ENCODE measurements around the gene NCMAP. TPM values are rescaled to one million over a fixed set of nuclear protein-coding genes. Genes with fewer than 3 reads are reported as not detected.
"Not testable (repeated sequence)": the region's sequence is repeated elsewhere in the genome, so short reads cannot be mapped to it uniquely, and the experiment has no call there.

NCMAP gene
- not detected for total RNA-seq

GRCh38 chr1:24555591-24556413 lies at the start of gene NCMAP:
NCMAP (plus strand) TSS chr1:24556087; CDS start chr1:24595431, 39,344 bp downstream.
- Mint-ChIP-seq H3K4me3 (peak within 1 kb of the TSS; percentile 73), H3K27ac (no peak within 1 kb of the TSS), H3K4me1 (peaks cover 5% of the 10 kb centered on the region), H3K27me3 (peaks cover 8% of the 10 kb centered on the region), H3K9me3 (no peaks in the 10 kb centered on the region), H3K36me3 (ENCODE audit: low read depth) (no peaks in the 10 kb centered on the region)
- ATAC-seq (replicated peaks), result peak; percentile 73

GRCh38 chr1:24506691-24507381 lies 49.1 kb upstream of the NCMAP start:
- H3K27ac Mint-ChIP-seq, result peak overlapping the region; percentile 91
- peak overlapping the region; percentile 97 for H3K4me3 Mint-ChIP-seq
- H3K27me3 Mint-ChIP-seq, result no peaks in the 10 kb centered on the region
- ATAC-seq (replicated peaks), result no peak
- no peaks in the 10 kb centered on the region for H3K9me3 Mint-ChIP-seq
- H3K36me3 Mint-ChIP-seq (ENCODE audit: low read depth), result peaks cover 64% of the 10 kb centered on the region
- H3K4me1 Mint-ChIP-seq, result peaks cover 55% of the 10 kb centered on the region

GRCh38 chr1:24507405-24507804 lies 48.5 kb upstream of the NCMAP start:
- ATAC-seq (replicated peaks), result no peak
- H3K36me3 Mint-ChIP-seq (ENCODE audit: low read depth), result peaks cover 70% of the 10 kb centered on the region
- H3K4me3 Mint-ChIP-seq, result peak overlapping the region; percentile 97
- peak overlapping the region; percentile 91 for H3K27ac Mint-ChIP-seq
- peaks cover 55% of the 10 kb centered on the region for H3K4me1 Mint-ChIP-seq
- H3K9me3 Mint-ChIP-seq, result no peaks in the 10 kb centered on the region
- no peaks in the 10 kb centered on the region for H3K27me3 Mint-ChIP-seq

- Mint-ChIP-seq H3K27me3 (no peaks in the 10 kb centered on the region), H3K36me3 (ENCODE audit: low read depth) (peaks cover 70% of the 10 kb centered on the region), H3K4me3 (peak overlapping the region; percentile 97), H3K27ac (peak overlapping the region; percentile 18), H3K9me3 (no peaks in the 10 kb centered on the region), H3K4me1 (peaks cover 55% of the 10 kb centered on the region)
- ATAC-seq (replicated peaks), result no peak
Measured at GRCh38 chr1:24508911-24509310, 47.0 kb upstream of the NCMAP start.

- H3K36me3 Mint-ChIP-seq (ENCODE audit: low read depth), result peaks cover 91% of the 10 kb centered on the region
- H3K4me1 Mint-ChIP-seq, result peaks cover 45% of the 10 kb centered on the region
- no peaks in the 10 kb centered on the region for H3K27me3 Mint-ChIP-seq
- ATAC-seq (replicated peaks), result no peak
- H3K27ac Mint-ChIP-seq, result peak overlapping the region; percentile 26
- no peaks in the 10 kb centered on the region for H3K9me3 Mint-ChIP-seq
- peak overlapping the region; percentile 12 for H3K4me3 Mint-ChIP-seq
Measured at GRCh38 chr1:24513706-24514105, 42.2 kb upstream of the NCMAP start.

GRCh38 chr1:24514946-24515345 lies 40.9 kb upstream of the NCMAP start:
- Mint-ChIP-seq H3K27ac (no peak overlapping the region), H3K4me1 (peaks cover 37% of the 10 kb centered on the region)

GRCh38 chr1:24515671-24516209 lies 40.1 kb upstream of the NCMAP start:
- not testable (repeated sequence) for H3K9me3 Mint-ChIP-seq; ATAC-seq (replicated peaks); H3K27me3 Mint-ChIP-seq
- Mint-ChIP-seq H3K4me3 (peak overlapping the region; percentile 8), H3K27ac (peak overlapping the region; percentile 45), H3K4me1 (peaks cover 30% of the 10 kb centered on the region), H3K36me3 (ENCODE audit: low read depth) (peaks cover 90% of the 10 kb centered on the region)

More at GRCh38 chr1:24514946-24515345, 40.9 kb upstream of the NCMAP start:
- Mint-ChIP-seq H3K4me3 (peak overlapping the region; percentile 8), H3K27me3 (no peaks in the 10 kb centered on the region), H3K36me3 (ENCODE audit: low read depth) (peaks cover 91% of the 10 kb centered on the region), H3K9me3 (no peaks in the 10 kb centered on the region)
- no peak for ATAC-seq (replicated peaks)

- Mint-ChIP-seq H3K36me3 (ENCODE audit: low read depth) (peaks cover 92% of the 10 kb centered on the region), H3K27me3 (no peaks in the 10 kb centered on the region), H3K9me3 (no peaks in the 10 kb centered on the region), H3K4me3 (peak overlapping the region; percentile 21), H3K4me1 (peaks cover 32% of the 10 kb centered on the region), H3K27ac (peak overlapping the region; percentile 45)
- ATAC-seq (replicated peaks), result no peak
Measured at GRCh38 chr1:24516506-24516905, 39.4 kb upstream of the NCMAP start.

GRCh38 chr1:24517898-24518297 lies 38.0 kb upstream of the NCMAP start:
- H3K4me1 Mint-ChIP-seq, result peaks cover 26% of the 10 kb centered on the region
- ATAC-seq (replicated peaks), result no peak
- H3K4me3 Mint-ChIP-seq, result no peak overlapping the region
- no peaks in the 10 kb centered on the region for H3K9me3 Mint-ChIP-seq
- H3K27me3 Mint-ChIP-seq, result no peaks in the 10 kb centered on the region
- H3K27ac Mint-ChIP-seq, result no peak overlapping the region
- H3K36me3 Mint-ChIP-seq (ENCODE audit: low read depth), result peaks cover 91% of the 10 kb centered on the region

- Mint-ChIP-seq H3K4me1 (peaks cover 25% of the 10 kb centered on the region), H3K36me3 (ENCODE audit: low read depth) (peaks cover 92% of the 10 kb centered on the region)
- H3K4me3 Mint-ChIP-seq; H3K27me3 Mint-ChIP-seq; ATAC-seq (replicated peaks); H3K27ac Mint-ChIP-seq; H3K9me3 Mint-ChIP-seq: not testable (repeated sequence)
Measured at GRCh38 chr1:24520282-24520681, 35.6 kb upstream of the NCMAP start.

GRCh38 chr1:24525606-24526005 lies 30.3 kb upstream of the NCMAP start:
- H3K27me3 Mint-ChIP-seq, result no peaks in the 10 kb centered on the region
- peaks cover 34% of the 10 kb centered on the region for H3K4me1 Mint-ChIP-seq
- ATAC-seq (replicated peaks), result no peak
- peak overlapping the region; percentile 15 for H3K27ac Mint-ChIP-seq
- no peaks in the 10 kb centered on the region for H3K9me3 Mint-ChIP-seq
- H3K36me3 Mint-ChIP-seq (ENCODE audit: low read depth), result peaks cover 75% of the 10 kb centered on the region
- no peak overlapping the region for H3K4me3 Mint-ChIP-seq

- Mint-ChIP-seq H3K36me3 (ENCODE audit: low read depth) (peaks cover 73% of the 10 kb centered on the region), H3K9me3 (no peaks in the 10 kb centered on the region), H3K27ac (peak overlapping the region; percentile 15), H3K4me1 (peaks cover 30% of the 10 kb centered on the region), H3K27me3 (no peaks in the 10 kb centered on the region), H3K4me3 (no peak overlapping the region)
- ATAC-seq (replicated peaks), result no peak
Measured at GRCh38 chr1:24526045-24526444, 29.8 kb upstream of the NCMAP start.

GRCh38 chr1:24526940-24527542 lies 28.8 kb upstream of the NCMAP start:
- Mint-ChIP-seq H3K4me3 (peak overlapping the region; percentile 42), H3K36me3 (ENCODE audit: low read depth) (peaks cover 73% of the 10 kb centered on the region), H3K27ac (peak overlapping the region; percentile 36), H3K9me3 (no peaks in the 10 kb centered on the region), H3K27me3 (no peaks in the 10 kb centered on the region), H3K4me1 (peaks cover 33% of the 10 kb centered on the region)
- ATAC-seq (replicated peaks), result peak; percentile 62

GRCh38 chr1:24528744-24529143 lies 27.1 kb upstream of the NCMAP start:
- peaks cover 38% of the 10 kb centered on the region for H3K4me1 Mint-ChIP-seq
- peak overlapping the region; percentile 23 for H3K27ac Mint-ChIP-seq
- peaks cover 80% of the 10 kb centered on the region for H3K36me3 Mint-ChIP-seq (ENCODE audit: low read depth)
- no peaks in the 10 kb centered on the region for H3K9me3 Mint-ChIP-seq
- H3K4me3 Mint-ChIP-seq, result peak overlapping the region; percentile 47
- no peaks in the 10 kb centered on the region for H3K27me3 Mint-ChIP-seq
- ATAC-seq (replicated peaks), result no peak
